GM10847 (cell line): ENCODE results near the gene GNAT3.

ENCODE experiments used
- POLR2A ChIP-seq: IDR thresholded peaks from 2 replicates; pipeline ENCODE4 v1.6.1; 2011; ENCODE audit not compliant: insufficient read length; ENCODE audit errors: extremely low read depth

The GNAT3 gene

GRCh38 chr7:80458822-80459725, 52.8 kb downstream of the GNAT3 start:
- TF ChIP-seq POLR2A: no peak

GRCh38 chr7:80453699-80454340, 58.0 kb downstream of the GNAT3 start:
- TF ChIP-seq POLR2A: no peak

GRCh38 chr7:80450621-80451308, 61.1 kb downstream of the GNAT3 start:
- no peak for TF ChIP-seq POLR2A

GRCh38 chr7:80449836-80450235, 62.0 kb downstream of the GNAT3 start:
- TF ChIP-seq POLR2A: no peak

GRCh38 chr7:80445351-80445750, 66.5 kb downstream of the GNAT3 start:
- no peak for TF ChIP-seq POLR2A

GRCh38 chr7:80444811-80445210, 67.1 kb downstream of the GNAT3 start:
- no peak for TF ChIP-seq POLR2A

- TF ChIP-seq POLR2A: no peak
These were observed 68.5 kb downstream of the GNAT3 start for GRCh38 chr7:80443325-80443724.

GRCh38 chr7:80440883-80441282, 71.0 kb downstream of the GNAT3 start:
- no peak for TF ChIP-seq POLR2A

GRCh38 chr7:80439894-80440821, 71.7 kb downstream of the GNAT3 start:
- TF ChIP-seq POLR2A: no peak

- no peak for TF ChIP-seq POLR2A
These were observed 76.3 kb downstream of the GNAT3 start for GRCh38 chr7:80435521-80435920.

GRCh38 chr7:80434047-80434446, 77.8 kb downstream of the GNAT3 start:
- TF ChIP-seq POLR2A: no peak

- no peak for TF ChIP-seq POLR2A
These were observed 79.7 kb downstream of the GNAT3 start for GRCh38 chr7:80432166-80432565.

- no peak for TF ChIP-seq POLR2A
These were observed 82.7 kb downstream of the GNAT3 start for GRCh38 chr7:80429181-80429580.

GRCh38 chr7:80428161-80429054, 83.5 kb downstream of the GNAT3 start:
- no peak for TF ChIP-seq POLR2A
